ENCODE results near the gene KSR1.

KSR1 gene

DNA sequence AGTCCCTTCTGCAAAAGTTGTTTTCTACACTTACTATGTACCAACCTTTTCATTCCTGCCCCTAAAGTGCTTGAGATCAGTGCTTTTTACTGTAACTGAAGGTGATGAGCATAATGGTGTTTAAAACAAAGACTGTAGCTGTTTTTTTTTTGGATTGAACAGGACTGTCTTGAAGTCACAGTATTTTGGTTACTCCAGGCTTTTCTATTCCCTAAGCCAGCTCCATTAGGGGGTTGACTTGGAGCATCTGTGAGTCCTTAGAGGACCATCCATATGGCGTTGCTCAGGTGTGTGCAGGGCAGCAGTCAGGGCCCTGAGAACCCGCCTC is 145.7 kb downstream of the KSR1 start:
- TF ChIP-seq, protein P1, sequence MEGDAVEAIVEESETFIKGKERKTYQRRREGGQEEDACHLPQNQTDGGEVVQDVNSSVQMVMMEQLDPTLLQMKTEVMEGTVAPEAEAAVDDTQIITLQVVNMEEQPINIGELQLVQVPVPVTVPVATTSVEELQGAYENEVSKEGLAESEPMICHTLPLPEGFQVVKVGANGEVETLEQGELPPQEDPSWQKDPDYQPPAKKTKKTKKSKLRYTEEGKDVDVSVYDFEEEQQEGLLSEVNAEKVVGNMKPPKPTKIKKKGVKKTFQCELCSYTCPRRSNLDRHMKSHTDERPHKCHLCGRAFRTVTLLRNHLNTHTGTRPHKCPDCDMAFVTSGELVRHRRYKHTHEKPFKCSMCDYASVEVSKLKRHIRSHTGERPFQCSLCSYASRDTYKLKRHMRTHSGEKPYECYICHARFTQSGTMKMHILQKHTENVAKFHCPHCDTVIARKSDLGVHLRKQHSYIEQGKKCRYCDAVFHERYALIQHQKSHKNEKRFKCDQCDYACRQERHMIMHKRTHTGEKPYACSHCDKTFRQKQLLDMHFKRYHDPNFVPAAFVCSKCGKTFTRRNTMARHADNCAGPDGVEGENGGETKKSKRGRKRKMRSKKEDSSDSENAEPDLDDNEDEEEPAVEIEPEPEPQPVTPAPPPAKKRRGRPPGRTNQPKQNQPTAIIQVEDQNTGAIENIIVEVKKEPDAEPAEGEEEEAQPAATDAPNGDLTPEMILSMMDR (conservative IDR thresholded peaks at IDR 0.05; ENCODE audit: low read depth, low read length): no peak
- H3K4me3 ChIP-seq (ENCODE audit: low read length): no peak overlapping the region
- no peak for DNase-seq (ENCODE audit: low read depth)

DNA sequence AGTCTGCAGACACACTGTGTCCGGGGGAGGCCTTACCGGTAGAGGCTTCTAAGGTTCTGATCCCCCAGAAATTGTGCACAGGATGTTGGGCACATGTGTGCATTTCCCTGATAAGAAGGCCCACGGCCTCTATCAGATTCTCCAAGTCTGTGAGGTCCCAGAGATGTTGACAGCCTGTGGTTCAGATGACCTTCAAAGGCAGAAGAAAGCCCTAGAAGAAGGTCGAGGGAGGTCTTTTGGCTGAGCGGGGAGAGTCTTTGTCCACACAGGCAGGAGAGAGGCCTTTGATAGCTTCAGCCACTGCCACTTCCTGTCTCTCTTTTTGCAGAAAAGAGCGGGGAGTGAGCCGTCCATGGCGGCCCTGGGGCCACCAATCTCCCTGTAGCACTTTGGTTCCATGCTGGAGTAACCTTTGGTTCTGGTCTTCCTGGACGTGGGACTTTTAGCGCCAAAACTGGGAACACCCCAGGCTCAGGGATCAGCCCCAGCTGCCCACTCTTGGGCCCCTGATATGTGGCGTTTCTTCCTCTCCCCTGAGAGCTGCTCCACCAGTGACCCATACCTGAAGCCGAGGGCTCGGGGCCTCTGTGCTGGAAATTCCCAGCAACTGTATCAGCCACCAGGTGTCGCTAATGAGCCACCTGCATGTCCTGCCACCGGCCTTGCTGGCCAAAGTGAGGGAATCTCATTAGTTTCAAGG is 146.6 kb downstream of the KSR1 start:
- DNase-seq (ENCODE audit: low read depth): no peak
- no peak overlapping the region for H3K4me3 ChIP-seq (ENCODE audit: low read length)
- TF ChIP-seq, protein P1 (conservative IDR thresholded peaks at IDR 0.05; ENCODE audit: low read depth, low read length): peak; percentile 99

DNA sequence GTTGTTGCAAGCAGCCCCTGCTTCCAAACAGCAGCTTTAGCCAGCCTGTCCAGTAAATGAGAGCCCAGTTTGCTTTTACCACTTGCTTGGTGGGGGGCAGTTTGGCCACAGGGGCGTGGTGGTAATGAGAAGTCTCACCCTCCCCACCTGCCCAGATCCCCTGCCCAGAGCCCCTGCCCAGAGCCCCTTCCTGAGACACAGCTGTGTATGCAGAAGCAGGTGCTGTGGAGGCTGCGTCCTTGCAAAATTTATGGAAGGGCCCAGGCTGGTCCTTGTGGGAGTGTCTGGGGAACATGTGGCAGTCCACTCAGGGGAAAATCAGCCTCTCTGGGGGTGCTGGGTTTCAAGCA is 147.1 kb downstream of the KSR1 start:
- TF ChIP-seq, protein P1 (conservative IDR thresholded peaks at IDR 0.05; ENCODE audit: low read depth, low read length): no peak
- no peak overlapping the region for H3K4me3 ChIP-seq (ENCODE audit: low read length)
- DNase-seq (ENCODE audit: low read depth): no peak

DNA sequence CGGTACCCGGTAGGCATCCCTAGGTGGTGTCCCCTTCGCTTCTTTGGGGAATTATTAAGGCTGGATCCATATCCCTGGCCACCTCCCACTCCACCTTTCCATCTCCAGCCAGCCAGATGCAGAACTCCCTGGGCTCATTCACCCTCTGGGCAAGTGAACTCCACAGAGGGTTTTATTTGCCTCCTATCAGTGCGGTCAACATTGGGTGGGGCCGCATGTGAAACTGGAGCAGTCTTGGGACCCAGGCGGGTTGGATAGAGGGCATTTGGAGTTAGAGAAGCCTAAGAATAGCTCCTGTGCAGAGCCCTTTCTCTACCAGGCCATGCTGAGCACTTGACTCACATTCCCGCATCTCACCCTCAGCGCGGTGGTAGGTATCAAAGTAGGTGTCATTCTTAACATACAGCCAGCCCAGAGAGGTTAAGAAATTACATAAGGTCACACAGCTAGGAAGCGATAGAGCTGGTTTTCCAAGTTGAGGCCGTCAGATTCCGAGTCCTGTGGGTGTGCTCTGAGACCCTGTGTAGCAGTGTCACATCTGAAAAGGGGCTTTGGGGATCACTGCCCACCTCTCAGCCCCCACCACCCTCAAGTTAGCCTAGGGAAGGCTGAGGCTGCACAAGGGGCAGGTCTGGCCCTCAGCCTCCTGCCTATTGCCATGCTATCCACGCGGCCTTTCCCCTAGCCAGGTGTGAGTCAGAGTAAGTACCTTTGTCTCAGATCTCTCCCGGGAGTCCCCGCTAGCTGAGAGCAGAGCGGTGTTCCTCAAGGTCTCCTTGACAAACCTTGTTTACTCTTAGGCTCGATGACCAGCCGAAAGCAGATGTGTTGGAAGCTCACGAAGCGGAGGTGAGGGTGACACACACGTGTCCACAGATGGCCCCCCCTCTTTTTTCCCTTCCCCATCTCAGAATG is 147.9 kb downstream of the KSR1 start:
- H3K4me3 ChIP-seq (ENCODE audit: low read length): no peak overlapping the region
- no peak for DNase-seq (ENCODE audit: low read depth)
- TF ChIP-seq, protein P1 (conservative IDR thresholded peaks at IDR 0.05; ENCODE audit: low read depth, low read length): no peak

DNA sequence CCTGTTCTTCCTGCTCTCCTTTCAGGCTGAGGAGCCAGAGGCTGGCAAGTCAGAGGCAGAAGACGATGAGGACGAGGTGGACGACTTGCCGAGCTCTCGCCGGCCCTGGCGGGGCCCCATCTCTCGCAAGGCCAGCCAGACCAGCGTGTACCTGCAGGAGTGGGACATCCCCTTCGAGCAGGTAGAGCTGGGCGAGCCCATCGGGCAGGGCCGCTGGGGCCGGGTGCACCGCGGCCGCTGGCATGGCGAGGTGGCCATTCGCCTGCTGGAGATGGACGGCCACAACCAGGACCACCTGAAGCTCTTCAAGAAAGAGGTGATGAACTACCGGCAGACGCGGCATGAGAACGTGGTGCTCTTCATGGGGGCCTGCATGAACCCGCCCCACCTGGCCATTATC is 149.2 kb downstream of the KSR1 start:
- TF ChIP-seq, protein P1 (conservative IDR thresholded peaks at IDR 0.05; ENCODE audit: low read depth, low read length): no peak
- no peak for DNase-seq (ENCODE audit: low read depth)
- H3K4me3 ChIP-seq (ENCODE audit: low read length): no peak overlapping the region

DNA sequence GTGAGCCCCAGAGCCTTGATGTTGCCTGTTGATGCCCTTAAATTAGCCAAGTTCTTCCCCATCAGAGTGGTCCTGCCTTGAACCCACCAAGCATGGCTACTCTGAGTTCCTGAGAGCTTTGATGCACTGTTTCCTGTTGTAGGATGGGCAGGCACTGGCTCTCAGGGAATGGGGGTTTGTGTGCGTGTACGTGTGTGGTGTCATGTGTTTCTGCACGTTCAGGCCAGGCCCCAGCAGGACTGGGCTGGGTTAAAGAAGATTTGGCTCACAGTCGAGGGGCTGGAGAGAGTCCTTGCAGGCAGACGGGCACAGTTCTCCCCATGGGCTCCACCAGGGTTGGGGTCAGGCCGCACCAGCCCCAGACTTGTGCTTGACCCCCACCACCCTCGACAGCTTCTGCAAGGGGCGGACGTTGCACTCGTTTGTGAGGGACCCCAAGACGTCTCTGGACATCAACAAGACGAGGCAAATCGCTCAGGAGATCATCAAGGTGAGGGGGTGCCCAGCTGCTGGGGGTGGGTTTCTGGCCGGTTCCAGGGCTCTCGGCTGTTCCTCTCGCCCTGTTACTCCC is 151.4 kb downstream of the KSR1 start:
- no peak overlapping the region for H3K4me3 ChIP-seq (ENCODE audit: low read length)
- DNase-seq (ENCODE audit: low read depth): no peak

More for the DNA sequence above, 151.4 kb downstream of the KSR1 start:
- TF ChIP-seq, protein P1 (conservative IDR thresholded peaks at IDR 0.05; ENCODE audit: low read depth, low read length): no peak

All from retinal pigment epithelial cell (primary cell).